ENCODE measurements around the gene ATIC.

- no peak for TF ChIP-seq CTCF (IDR thresholded peaks at IDR 0.05)
- no peak for TF ChIP-seq POLR2A (IDR thresholded peaks at IDR 0.05)
Measured at GRCh38 chr2:215382011-215382410, 70.2 kb downstream of the ATIC start.

Data from uterus (tissue), 2 donors.